Nephron (organoid): ENCODE data around the gene EFNB3.

Experiments used
- H3K27ac Mint-ChIP-seq, 3 experiments: 2 replicates each; pipeline ENCODE4 v1.8.0; 2020; ENCODE audit warnings: mixed read lengths in 3 of 3, mild to moderate bottlenecking in 2 of 3, moderate library complexity in 1 of 3
- H3K27me3 Mint-ChIP-seq: 2 replicates; pipeline ENCODE4 v1.8.0; 2021; ENCODE audit warnings: low read depth, mild to moderate bottlenecking, moderate library complexity, mixed read lengths
- H3K36me3 Mint-ChIP-seq: 2 replicates; pipeline ENCODE4 v1.8.0; 2020; ENCODE audit warnings: low read depth, mixed read lengths
- H3K4me1 Mint-ChIP-seq: 2 replicates; pipeline ENCODE4 v1.8.0; 2020; ENCODE audit warnings: mixed read lengths
- H3K4me3 Mint-ChIP-seq, 3 experiments: 2 replicates each; pipeline ENCODE4 v1.8.0; 2020; ENCODE audit warnings: mild to moderate bottlenecking in 3 of 3, mixed read lengths in 3 of 3, moderate library complexity in 2 of 3
- H3K9me3 Mint-ChIP-seq: 2 replicates; pipeline ENCODE4 v1.8.0; 2020; ENCODE audit warnings: mixed read lengths
- CTCF ChIP-seq, 3 experiments: fragments of 200-600 bp; sonication (generic); IDR thresholded peaks; one replicate each; pipeline ENCODE4 v1.5.0; 2021; ENCODE audit warnings: antibody characterized with exemption in 3 of 3; ENCODE audit not compliant: unreplicated experiment in 3 of 3

The EFNB3 gene

GRCh38 chr17:7755095-7755890 is 50.3 kb downstream of the EFNB3 start:
- no peaks in the 10 kb centered on the region for H3K36me3 Mint-ChIP-seq
- peaks cover 3% of the 10 kb centered on the region for H3K4me1 Mint-ChIP-seq
- H3K27ac Mint-ChIP-seq: no peak overlapping the region
- H3K9me3 Mint-ChIP-seq: peaks cover 2% of the 10 kb centered on the region
- peaks cover 14% of the 10 kb centered on the region for H3K27me3 Mint-ChIP-seq
- TF ChIP-seq CTCF (IDR thresholded peaks at IDR 0.05; ENCODE audit: unreplicated experiment in 3 of 3): no peak
- H3K4me3 Mint-ChIP-seq: no peak overlapping the region

DNA sequence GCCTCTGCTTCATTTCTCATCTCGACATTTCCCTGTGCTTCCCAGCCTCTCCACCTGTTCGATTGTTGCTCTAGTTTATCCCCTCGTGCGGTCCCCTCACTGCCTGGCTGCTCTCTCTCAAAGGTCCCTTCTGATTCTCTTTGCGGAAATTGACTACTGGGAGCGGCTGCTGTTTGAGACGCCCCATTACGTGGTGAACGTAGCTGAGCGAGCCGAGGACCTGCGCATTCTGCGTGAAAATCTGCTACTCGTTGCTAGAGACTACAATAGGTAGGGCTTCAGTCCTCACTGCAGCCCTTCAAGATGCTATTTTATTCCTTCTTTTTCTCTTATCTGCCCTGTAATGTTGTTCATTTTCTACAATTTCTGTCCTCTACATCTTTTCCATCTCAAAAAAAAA is 52.0 kb downstream of the EFNB3 start:
- Mint-ChIP-seq H3K27me3 (peaks cover 11% of the 10 kb centered on the region), H3K4me3 (no peak overlapping the region), H3K27ac (no peak overlapping the region), H3K9me3 (no peaks in the 10 kb centered on the region), H3K4me1 (no peaks in the 10 kb centered on the region), H3K36me3 (no peaks in the 10 kb centered on the region)
- no peak for TF ChIP-seq CTCF (IDR thresholded peaks at IDR 0.05; ENCODE audit: unreplicated experiment in 3 of 3)
